GM18861 (cell line): Measurements from ENCODE around the gene PXYLP1.

Source experiments
- ATAC-seq: cut with Tn5 transposase; IDR thresholded peaks from one replicate; pipeline ENCODE4 v1.9.1; 2021; ENCODE audit not compliant: unreplicated experiment

PXYLP1 gene

DNA sequence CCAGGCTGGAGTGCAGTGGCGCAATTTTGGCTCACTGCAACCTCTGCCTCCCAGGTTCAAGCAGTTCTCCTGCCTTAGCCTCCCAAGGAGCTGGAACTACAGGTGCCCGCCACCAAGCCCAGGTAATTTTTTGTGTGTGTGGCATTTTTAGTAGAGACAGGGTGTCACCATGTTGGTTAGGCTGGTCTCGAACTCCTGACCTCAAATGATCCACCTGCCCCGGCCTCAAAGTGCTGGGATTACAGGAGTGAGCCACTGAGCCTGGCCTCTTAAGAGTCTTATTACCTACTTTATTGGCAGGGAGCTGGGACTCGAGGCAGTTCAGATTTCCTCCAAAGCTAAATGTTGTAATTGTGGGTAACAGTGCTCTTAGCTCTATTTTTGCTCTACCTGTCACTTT, 16.4 kb downstream of the PXYLP1 start:
- ATAC-seq, result no peak

DNA sequence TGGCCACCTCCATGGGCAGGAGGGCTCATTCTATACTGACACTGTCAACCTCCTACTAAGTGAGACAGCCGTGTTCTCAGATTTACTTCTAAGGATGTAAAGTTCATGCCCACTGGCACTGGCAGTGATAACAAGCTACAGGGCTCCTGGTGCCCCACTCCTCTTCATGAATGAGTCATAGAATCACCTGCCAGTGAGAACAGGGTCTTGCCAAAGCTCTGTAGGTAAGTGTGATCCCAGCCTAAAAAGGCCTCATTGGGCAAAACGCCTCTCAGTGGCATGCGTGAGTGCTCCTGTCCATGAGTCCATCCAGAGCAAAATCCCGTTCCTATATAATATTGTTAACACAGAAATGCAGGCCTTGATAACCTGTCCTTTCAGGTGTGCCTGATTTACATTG, 17.4 kb downstream of the PXYLP1 start:
- no peak for ATAC-seq

DNA sequence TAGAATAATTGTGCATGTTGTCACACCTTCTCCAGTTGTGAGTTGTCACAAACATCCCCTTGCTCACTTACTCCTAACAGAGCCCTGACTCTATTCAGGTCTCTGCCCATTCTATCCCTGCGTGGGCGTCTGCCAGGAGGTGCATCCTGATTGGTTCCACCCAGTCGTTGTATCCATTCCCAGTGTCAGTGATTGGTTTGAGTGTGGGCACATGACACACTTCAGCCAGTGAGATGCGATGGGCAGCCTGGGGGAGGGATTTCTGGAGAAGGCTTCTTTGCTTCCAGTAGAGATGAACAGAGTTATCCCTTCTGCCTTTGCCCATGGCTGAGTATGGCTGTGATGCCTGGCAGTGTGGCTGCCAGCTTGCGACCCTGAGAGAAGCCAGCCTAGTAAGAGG, 18.7 kb downstream of the PXYLP1 start:
- ATAC-seq, result no peak

DNA sequence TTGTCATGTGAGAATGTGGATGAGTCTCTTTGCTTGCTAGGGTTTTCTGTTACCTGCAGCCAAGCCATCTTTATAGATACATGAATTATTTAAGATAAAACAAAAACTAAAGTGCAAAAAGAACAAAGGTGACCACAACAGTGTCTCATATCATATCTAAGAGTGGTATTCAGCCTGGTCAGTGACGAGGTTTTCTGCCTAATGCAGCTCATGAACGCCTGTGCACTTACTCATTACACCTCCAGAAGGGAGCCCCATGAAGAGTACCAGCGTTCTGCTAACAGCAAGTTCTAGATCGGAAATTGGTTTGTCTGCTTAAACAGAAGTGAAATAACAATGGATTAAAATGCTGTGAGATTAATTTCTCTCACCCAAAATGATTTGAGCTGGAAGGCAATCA, 19.2 kb downstream of the PXYLP1 start:
- ATAC-seq, result no peak

DNA sequence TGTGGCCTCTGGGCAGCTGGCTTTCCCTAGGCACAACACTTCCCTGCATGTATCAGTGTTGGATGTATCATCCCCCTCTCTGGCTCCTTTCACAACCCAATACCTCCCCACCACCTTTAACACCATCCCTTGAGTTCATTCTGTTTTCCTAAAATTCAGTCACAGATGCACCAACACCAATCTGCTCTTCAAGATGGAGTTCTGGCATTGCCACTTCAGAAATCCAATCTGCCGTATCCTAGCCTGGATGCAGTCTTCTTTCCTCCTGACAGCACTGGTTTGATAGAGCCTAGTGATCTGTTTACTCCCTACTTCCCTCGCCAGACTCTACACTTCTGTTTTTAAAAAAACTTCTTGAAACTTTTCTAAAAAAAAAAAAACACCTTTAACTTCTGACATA, 21.7 kb downstream of the PXYLP1 start:
- no peak for ATAC-seq

DNA sequence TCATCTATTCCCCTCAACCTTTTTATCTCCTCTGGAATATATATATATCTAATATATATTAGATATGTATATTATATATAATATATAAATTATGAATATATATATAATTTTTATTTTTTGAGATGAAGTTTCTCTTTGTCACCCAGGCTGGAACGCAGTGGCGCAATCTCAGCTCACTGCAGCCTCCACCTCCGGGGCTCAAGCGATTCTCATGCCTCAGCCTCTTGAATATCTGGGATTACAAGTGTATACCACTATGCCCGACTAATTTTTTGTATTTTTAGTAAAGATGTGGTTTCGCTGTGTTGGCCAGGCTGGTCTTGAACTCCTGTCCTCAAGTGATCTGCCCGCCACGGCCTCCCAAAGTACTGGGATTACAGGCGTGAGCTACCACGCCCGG, 22.2 kb downstream of the PXYLP1 start:
- no peak for ATAC-seq

DNA sequence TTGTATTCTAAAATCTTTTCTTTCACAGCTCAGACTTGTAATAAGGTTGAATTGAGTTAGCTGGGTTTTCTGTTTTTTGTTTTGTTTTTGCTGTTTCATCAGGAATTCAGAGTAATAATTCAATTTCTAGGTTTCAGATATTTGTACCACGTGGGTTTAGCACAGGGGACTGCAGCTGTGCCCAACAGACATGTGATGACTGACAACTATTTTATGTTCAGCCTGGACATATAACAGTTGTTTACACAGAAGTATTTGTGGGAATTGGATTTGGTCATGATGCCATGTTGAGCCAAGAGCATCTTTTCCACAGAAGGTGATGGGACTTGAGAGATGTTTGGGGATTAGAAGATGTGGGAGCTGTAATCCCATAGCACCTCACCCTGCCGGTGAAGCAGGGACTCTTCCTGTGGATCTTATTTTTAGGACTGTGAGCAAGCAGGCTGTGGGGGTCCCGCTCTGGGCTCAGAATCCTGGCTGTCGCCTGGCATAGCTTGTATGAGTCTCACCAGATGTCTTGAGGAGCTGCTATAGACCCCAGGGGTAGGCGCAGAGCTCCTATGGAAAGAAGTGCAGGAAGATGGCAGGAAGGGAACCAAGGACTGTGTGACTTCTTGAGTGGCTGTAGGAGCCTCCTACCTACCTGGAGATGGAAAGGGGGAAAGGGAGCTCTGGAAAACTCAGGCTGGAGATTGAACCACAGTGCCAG, 23.7 kb downstream of the PXYLP1 start:
- ATAC-seq, result no peak

DNA sequence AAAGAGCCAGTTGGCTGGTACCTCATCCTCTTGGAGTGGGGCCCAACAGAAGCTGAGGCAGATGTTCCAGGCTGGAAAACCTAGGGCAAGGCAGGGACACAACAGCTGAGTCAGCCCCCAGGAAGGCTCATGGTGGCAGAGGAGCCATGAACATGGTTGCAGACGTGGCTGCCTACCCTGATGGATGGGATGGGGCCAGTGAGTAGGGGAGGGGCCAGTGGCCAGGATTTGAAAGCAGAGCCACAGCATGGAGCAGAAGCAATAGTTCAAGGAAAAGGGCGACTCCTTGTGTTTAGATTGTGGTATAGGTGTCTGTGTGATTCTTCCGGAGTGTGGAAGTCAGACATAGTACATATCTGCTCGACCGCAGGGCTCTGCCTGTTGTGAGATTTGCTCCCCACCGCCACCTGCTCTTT, 24.2 kb downstream of the PXYLP1 start:
- ATAC-seq, result no peak

DNA sequence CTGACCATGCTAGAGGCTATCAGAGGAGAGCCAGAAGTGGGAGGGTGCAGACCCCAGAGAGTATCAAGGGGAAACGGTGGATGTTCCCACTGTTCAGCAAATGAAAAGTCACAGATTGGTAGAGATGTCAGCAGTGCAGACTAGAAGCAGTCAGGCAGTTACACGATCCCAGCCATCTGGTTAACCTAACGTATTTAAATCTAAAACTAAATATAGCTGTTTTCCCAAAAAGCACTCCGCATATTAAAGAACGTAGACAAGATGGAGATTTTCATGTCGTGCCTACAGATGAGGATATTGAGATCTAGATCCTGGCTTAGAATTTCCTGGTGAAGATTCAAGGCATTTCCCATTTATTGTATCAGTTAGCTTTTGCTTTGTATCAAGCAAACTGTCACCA, 25.2 kb downstream of the PXYLP1 start:
- ATAC-seq, result no peak

DNA sequence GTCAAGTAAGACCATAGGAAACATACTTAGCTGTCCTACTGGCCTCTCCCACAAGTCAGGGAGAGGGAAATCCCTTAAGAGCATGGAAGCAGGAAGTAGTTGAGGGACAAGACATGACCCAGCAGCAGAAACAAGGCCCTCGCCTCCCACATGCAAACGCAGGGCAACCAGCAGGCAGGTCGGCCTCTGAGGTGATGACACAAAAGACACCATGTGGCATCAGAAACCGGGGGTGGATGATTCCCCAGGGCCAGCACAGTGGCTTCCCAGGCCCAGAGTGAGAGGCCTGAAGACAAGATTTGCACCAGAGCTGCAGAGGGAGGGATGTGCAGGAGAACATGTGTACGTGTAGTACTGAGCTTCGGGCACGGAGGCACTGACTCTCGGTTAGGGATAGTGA, 26.3 kb downstream of the PXYLP1 start:
- no peak for ATAC-seq

DNA sequence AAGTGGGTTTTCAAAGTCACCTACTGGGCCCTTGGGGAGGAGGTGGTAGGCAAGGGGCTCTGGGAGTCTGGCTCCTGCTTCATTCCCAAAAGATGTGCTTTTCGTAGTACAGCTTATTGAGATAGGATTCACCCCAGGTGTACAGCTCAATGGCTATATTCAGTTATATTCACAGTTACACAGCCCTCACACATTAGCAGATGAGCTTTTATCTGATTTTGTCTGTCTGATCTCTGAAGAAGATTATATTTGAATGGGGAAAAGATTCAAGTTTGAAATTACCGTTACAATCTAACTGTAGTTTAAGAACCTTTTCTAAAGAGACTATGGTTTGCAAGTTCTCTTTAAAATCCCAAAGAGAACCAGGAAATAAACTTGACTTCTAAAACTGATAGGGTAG, 27.3 kb downstream of the PXYLP1 start:
- ATAC-seq, result no peak

DNA sequence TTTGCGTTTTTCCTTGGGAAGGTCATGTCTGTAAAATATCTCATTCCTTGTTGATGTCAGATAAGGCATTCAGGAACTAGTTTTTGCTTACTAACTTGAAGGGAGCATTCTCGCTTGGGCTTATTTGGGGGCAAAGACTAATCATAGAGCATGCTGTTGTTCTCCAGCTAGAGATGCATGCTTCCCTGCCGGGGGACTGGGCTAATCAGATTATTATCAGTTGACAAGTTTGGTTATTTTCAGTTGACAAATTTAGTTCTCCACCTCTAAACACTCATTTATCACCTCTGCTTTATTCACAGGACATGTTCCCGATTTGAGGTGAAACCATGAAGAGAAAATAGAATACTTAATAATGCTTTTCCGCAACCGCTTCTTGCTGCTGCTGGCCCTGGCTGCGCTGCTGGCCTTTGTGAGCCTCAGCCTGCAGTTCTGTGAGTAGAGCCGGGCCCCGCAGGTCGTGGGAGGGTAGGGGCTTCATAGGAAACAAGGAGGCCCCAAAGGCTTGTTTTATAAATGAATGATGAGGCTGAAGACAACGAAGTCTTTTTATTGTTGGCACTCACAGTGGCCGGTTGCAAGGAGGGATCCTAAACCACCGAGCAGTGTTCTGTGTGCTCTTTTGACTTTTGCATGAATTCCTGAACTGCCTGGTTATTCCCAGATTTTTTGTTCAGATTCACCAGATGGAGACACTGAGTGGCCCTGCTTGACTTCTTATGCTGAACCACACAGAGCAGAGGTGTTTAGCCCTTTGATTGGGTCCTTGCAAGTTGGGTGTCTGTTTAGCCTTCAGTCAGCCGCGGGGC, 28.4 kb downstream of the PXYLP1 start:
- no peak for ATAC-seq

DNA sequence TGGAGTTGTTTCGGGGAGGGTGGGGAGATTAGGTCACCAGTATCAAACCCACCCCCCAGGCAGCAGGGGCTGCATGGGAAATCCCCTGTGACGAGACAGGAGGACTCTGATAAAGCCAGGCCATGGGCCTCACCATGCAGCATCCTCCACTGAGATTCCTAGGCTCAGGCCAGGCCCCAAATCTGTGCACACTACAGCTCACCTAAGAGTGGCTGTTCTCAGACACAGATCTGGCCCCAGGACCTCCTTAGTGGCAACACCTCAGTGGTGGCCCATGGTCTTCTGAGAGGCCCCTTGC, 29.0 kb downstream of the PXYLP1 start:
- ATAC-seq, result no peak

DNA sequence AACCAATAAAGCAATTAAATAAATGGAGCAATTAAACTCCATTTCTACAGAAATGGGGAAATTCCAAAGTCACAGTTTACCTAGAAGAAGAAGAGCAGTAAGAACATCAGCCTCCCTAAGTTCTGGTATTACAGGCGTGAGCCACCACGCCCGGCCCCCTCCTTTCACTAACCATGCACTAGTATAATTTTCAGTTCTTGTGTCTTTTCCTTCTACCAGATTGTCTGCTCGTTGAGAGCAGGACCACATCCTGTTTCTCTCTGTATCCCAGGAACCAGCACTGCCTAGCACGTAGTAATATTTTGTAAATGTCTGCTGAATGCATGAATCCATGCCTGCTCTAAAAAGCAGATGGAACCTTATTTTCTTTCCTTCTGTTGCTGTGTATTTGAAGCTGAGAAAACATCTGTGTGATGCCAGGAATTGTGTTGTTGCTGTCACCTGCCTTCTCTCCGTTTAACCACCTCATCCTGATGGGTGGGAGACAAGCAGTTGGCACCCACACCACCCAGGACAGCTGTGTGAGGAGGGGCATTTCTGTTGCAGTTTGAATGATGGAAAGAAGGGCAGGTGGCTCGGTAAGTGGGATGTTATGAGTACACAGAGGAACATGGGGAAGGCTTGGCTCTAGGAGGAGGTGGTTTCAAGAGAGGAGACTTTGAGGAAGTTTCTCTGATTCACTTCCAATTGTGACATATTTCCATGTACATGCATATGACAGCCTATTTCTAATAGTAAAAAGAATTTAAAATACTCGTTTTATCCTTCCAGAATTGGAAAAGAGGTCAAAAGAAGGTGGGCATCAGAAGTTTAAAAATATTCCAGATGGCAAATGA, 30.1 kb downstream of the PXYLP1 start:
- no peak for ATAC-seq

DNA sequence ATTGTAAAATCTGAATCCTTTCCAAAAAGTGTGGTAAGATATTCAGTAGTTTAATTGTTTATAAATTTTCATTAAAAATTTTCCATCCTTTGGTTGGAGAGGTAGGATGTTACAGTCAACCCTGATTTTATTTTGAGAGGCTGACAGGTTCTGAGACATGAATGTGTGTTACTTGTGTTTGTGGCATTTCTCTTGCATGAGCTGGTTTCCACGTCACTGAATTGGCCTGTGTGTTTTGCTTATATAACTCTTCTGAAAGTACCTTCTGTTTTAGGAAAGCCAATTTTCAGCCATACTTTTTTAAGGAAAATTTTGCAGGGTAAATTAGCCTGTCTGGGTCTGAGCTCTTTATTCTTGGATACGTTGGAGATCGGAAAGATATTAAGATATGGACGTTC, 30.7 kb downstream of the PXYLP1 start:
- ATAC-seq, result no peak

DNA sequence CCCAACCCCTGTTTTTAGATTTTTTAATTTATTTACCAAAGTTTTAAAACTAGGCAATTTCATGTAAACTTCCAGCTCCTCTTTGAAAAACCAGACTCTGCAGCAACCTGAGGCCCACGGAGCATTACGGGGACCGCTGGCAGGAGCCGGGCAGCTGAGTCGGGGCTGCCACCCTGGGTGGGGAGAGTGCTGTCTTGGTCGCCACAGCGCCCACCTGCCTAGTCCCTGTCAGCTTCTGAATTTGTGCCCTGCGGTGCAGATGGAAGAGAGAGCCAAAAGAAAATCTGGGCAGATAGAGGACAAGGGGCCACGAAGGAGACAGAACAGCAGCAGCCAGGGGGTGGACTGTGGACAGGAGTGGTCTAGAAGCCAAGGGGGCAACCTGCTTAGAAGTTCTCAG, 34.6 kb downstream of the PXYLP1 start:
- no peak for ATAC-seq

DNA sequence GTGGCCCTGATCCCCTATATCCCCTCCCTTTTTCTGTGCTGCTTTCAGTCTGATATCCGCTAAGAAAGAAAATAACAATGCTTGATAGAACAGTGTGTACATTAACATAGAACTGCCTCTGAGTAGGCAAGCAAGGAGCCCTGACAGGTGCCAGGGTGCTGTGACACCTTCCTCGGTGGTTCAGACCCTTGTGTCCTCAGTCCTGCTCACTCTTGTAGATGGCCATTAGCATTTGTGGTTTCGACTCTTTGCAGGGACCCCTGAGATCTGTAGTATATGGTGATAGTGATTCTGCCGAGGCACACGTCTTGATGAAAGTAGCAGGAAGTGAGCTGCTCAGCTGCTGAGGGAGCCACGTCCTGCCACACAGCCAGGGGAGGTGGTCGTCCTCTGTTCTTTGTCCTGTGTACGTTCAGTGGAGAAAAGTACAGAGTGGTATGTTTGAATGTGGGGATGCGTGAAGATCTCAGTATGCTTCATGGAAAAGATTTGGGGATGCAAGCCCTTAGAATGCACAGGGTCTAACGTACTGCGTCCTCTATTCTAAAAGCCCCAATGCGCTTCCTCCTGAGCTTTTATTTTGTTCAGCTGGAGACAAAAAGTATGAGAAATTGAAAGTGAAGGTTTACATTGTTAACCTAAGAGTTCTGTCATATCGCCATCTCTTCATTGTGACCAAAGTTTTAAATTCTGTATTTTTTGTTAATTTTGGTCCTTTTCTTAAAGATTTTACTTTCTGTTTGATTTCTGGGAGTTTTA, 35.4 kb downstream of the PXYLP1 start:
- peak; percentile 73 for ATAC-seq

DNA sequence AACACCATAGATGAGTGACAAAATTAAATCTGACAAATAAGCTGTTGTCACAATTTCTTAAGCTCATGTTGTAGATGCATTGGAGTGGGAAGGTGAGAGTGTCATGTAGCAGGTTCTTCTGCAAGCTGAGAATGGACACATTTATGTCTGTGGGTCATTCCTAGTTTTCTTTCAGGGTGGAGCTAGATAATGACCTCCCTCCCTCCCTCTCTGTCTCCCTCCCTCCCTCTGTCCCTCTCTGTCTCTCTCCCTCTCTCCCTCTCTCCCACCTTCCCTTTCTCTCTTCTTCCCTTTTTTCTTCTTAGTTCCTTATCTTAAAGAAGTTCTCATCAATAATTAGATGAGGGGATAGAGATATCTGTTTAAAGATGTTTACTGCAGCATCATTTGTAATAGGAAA, 36.0 kb downstream of the PXYLP1 start:
- no peak for ATAC-seq

DNA sequence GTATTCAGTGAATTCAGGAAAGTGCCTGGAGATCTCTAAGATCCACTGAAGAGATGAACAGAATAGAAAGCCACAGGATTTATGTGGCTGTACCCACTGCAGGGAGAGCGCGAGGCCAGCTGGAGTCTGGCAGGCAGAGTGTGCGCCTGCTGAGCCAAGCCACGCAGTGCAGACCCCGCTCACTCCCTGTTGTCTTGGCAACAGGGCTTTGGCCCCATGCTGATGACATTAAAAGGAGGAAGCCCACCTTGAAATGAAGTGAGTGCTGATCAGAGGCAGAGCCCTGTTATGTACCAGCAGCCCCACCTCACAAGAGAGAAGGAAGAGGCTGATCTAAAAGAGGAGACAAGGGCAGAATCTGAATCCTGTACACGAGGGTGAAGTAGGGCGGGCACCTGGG, 36.7 kb downstream of the PXYLP1 start:
- no peak for ATAC-seq

DNA sequence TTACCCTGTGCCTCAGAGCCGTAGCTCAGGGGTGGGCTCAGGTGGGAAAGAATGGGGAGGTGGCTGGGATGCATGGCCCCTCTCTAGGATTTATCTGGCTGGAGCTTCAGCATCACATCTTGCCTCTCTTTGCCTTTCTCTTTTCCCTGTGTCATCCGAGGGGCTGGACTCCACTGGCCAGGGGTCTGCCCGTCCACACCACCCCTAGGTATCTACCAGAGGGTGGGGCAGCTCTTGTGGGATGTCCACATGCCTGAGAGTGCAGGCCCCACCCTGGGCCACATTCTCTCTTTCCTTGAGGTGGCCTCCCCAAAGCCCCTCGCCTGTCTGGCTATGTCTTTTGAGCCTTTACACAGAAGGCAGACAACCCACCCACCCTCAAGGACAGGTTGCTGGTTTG, 37.2 kb downstream of the PXYLP1 start:
- no peak for ATAC-seq

DNA sequence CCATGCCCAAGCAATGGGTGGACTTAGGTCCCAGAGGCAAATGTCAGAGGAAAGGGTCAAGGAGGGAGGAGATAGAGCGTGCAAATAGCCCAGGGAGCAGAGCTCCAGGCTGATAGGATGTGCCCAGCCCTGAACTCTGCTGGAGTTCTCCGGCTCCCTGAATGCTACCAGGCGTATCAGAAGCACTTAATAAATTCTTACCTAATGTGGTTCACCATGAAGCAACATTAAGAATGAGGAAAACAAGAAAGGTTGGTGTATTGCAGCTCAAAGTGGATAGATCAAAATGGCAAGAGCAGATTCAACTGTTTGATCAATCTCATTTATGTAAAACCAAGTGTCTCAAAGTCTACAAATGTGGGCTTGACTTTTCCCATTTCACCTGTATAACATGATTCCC, 38.3 kb downstream of the PXYLP1 start:
- no peak for ATAC-seq
